GM19239 (cell line): ENCODE data around the gene PAPSS1.

Source experiments
- DNase-seq: peaks from one replicate; pipeline ENCODE4 v3.0.0; 2011; ENCODE audit warnings: low spot score; ENCODE audit not compliant: insufficient read length
- FAIRE-seq: peaks from 2 replicates; lab custom pipeline; 2011; peaks lifted over from hg19 to GRCh38; lab: Jason Lieb, UNC

The PAPSS1 gene

GRCh38 chr4:107575243-107575642, 144.8 kb downstream of the PAPSS1 start:
- no peak for DNase-seq
- FAIRE-seq = no peak

- no peak for DNase-seq
- FAIRE-seq = no peak
Measured at GRCh38 chr4:107572281-107572680, 147.8 kb downstream of the PAPSS1 start.

DNA sequence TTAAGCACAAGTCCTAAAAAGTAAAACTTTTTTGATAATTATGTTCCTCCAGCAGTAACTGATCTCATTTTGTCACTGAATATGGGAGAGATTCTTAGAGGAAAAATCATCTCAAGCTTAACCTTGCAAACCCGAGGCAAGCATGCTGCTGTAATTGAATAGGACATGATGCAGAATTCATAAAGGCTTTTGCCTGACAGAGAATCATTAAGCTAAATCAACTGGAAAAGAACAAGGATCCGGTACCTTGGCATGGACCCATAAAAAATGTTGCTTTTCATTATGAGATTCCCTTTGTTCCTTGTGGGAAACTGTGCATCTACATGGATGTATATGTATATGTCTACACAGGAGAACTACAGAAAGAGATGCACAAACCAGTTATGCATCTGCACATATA, 149.1 kb downstream of the PAPSS1 start:
- DNase-seq = no peak
- no peak for FAIRE-seq

DNA sequence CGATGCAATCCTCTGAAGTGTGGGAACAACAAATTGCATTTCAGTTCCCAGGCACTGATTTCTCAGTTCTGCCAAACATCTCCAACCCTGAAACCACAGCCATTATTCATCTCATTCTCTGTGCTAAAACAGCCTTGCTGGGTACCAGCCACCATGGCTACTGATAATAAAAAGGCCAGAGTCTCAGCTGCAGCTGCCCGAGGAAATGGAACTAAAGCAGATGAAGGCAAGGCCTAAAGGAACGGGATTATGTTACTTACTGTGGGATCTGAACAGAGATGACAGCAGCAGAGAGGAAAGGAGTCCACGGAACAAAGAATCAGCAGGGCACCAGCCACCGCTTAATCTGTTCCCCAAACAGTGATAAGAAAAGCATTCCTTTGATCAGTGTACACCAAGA, 155.7 kb downstream of the PAPSS1 start:
- DNase-seq (no peak), FAIRE-seq (no peak)
